Peyer's patch (tissue), 4 donors: ENCODE data around the gene FA2H.

Experiments used
- CTCF ChIP-seq, 6 experiments: fragments of 450-650 bp in 4 of 6; fragments of 200-600 bp in 2 of 6; sonication (generic) in 1 of 6; IDR thresholded peaks; one replicate each; pipeline ENCODE4 v1.5.1; 2017 to 2019; ENCODE audit warnings: antibody characterized with exemption in 6 of 6, mild to moderate bottlenecking in 3 of 6, moderate library complexity in 1 of 6
- POLR2A ChIP-seq, 2 donors: fragments of 450-650 bp; IDR thresholded peaks; one replicate each; pipeline ENCODE4 v1.5.1; 2017; ENCODE audit warnings: antibody characterized with exemption in 2 of 2, mild to moderate bottlenecking in 2 of 2, moderate library complexity in 2 of 2

- TF ChIP-seq CTCF (IDR thresholded peaks at IDR 0.05), result no peak
- no peak for TF ChIP-seq POLR2A (IDR thresholded peaks at IDR 0.05)
Observed at GRCh38 chr16:74769586-74770190, 4.9 kb downstream of the FA2H start.
